GM23338 (cell line): ENCODE results near the gene AGAP1. TPM values are rescaled to one million over a fixed set of nuclear protein-coding genes. Genes with fewer than 3 reads are reported as not detected.
A peak's percentile ranks its signal among the peaks of the same experiment; 100 is the strongest.

Source experiments
- ATAC-seq: fragments of 200-7000 bp; cut with Tn5 transposase; 3 replicates; pipeline ENCODE4 v1.9.1; 2020
- DNase-seq: peaks from one replicate; pipeline ENCODE4 v3.0.0-alpha.2; 2015; ENCODE audit warnings: low spot score
- H2AFZ ChIP-seq: fragments of 200-600 bp; sonication (generic); 2 replicates; pipeline ENCODE4 v1.8.0; 2016; ENCODE audit warnings: antibody characterized with exemption, mild to moderate bottlenecking, moderate library complexity
- H3F3A ChIP-seq: fragments of 200-600 bp; sonication (generic); replicated peaks from 2 replicates; pipeline ENCODE4 v1.8.0; 2017; ENCODE audit warnings: antibody characterized with exemption, mixed run types, low read depth
- H3K27ac ChIP-seq: fragments of 200-600 bp; sonication (generic); 2 replicates; pipeline ENCODE4 v1.6.1; 2016; ENCODE audit warnings: low read depth
- H3K27me3 ChIP-seq: fragments of 200-600 bp; sonication (generic); 2 replicates; pipeline ENCODE4 v1.8.0; 2016; ENCODE audit warnings: mild to moderate bottlenecking, mixed run types, moderate library complexity; ENCODE audit not compliant: insufficient read depth
- H3K36me3 ChIP-seq: fragments of 200-600 bp; sonication (generic); 2 replicates; pipeline ENCODE4 v1.8.0; 2016; ENCODE audit warnings: mild to moderate bottlenecking; ENCODE audit not compliant: insufficient read depth
- H3K4me1 ChIP-seq: fragments of 200-600 bp; sonication (generic); 2 replicates; pipeline ENCODE4 v1.8.0; 2016; ENCODE audit warnings: mild to moderate bottlenecking, moderate library complexity; ENCODE audit not compliant: insufficient read depth
- H3K4me2 ChIP-seq: fragments of 200-600 bp; sonication (generic); 2 replicates; pipeline ENCODE4 v1.7.1; 2017; ENCODE audit warnings: mixed run types
- H3K4me3 ChIP-seq: fragments of 200-600 bp; sonication (generic); 2 replicates; pipeline ENCODE4 v1.6.1; 2016; ENCODE audit warnings: mixed run types
- H3K79me2 ChIP-seq: fragments of 200-600 bp; sonication (generic); replicated peaks from 2 replicates; pipeline ENCODE4 v1.8.0; 2017; ENCODE audit warnings: mild to moderate bottlenecking; ENCODE audit not compliant: insufficient read depth
- H3K9me2 ChIP-seq: fragments of 200-600 bp; sonication (generic); 2 replicates; pipeline ENCODE4 v1.8.0; 2017; ENCODE audit not compliant: insufficient read depth
- H4K20me1 ChIP-seq: fragments of 200-600 bp; sonication (generic); replicated peaks from 2 replicates; pipeline ENCODE4 v1.8.0; 2017; ENCODE audit warnings: mild to moderate bottlenecking; ENCODE audit not compliant: insufficient read depth
- H3K27ac Mint-ChIP-seq: 2 replicates; pipeline ENCODE4 v1.8.0; 2020; ENCODE audit warnings: inconsistent platforms, mild to moderate bottlenecking, moderate library complexity, mixed read lengths
- H3K27me3 Mint-ChIP-seq: 3 replicates; pipeline ENCODE4 v1.8.0; 2022; ENCODE audit warnings: low read depth, mild to moderate bottlenecking, moderate library complexity, mixed read lengths, inconsistent platforms; ENCODE audit not compliant: insufficient read depth, poor library complexity
- H3K36me3 Mint-ChIP-seq: 3 replicates; pipeline ENCODE4 v1.8.0; 2021; ENCODE audit warnings: low read depth, mild to moderate bottlenecking, inconsistent platforms, moderate library complexity, mixed read lengths
- H3K4me1 Mint-ChIP-seq: 3 replicates; pipeline ENCODE4 v1.8.0; 2020; ENCODE audit warnings: mild to moderate bottlenecking, inconsistent platforms, mixed read lengths
- H3K4me3 Mint-ChIP-seq: 3 replicates; pipeline ENCODE4 v1.8.0; 2021; ENCODE audit warnings: moderate library complexity, mild to moderate bottlenecking, inconsistent platforms, mixed read lengths
- H3K9me3 Mint-ChIP-seq: 3 replicates; pipeline ENCODE4 v1.8.0; 2020; ENCODE audit warnings: moderate library complexity, mild to moderate bottlenecking, inconsistent platforms, mixed read lengths
- EZH2phosphoT487 ChIP-seq: fragments of 200-600 bp; sonication (generic); IDR thresholded peaks from one replicate; pipeline ENCODE4 v1.8.1; 2018; ENCODE audit warnings: antibody characterized with exemption; ENCODE audit not compliant: unreplicated experiment
- JUNB ChIP-seq: IDR thresholded peaks from one replicate; pipeline ENCODE4 v1.6.1; 2016; ENCODE audit warnings: antibody characterized with exemption; ENCODE audit not compliant: unreplicated experiment
- ZNF114 ChIP-seq: fragments of 250-450 bp; sonication (Bioruptor Pico); IDR thresholded peaks from 2 replicates; pipeline ENCODE4 v1.5.0; 2020; ENCODE audit warnings: mild to moderate bottlenecking, moderate library complexity
- ZNF331 ChIP-seq: fragments of 250-450 bp; sonication (Bioruptor Pico); IDR thresholded peaks from 2 replicates; pipeline ENCODE4 v1.5.0; 2020; ENCODE audit warnings: low read depth, mild to moderate bottlenecking, moderate library complexity
- polyA plus RNA-seq: library from polyadenylated mRNA; unstranded; fragments of >200 nt; fragmentation: Nextera tagmentation; extraction: Ambion mirVana; gene quantifications from 2 replicates; pipeline ENCODE4 v1.2.1, GENCODE V29; 2016
- total RNA-seq: library from RNA; depleted of rRNA; stranded (reverse); fragments of >200 nt; shearing (Covaris generic); gene quantifications from 2 replicates; pipeline ENCODE4 v1.2.3, GENCODE V29; 2014
- TF ChIP-seq, protein P1 (sequence below): fragments of 250-450 bp; sonication (Bioruptor Pico); IDR thresholded peaks from 2 replicates; pipeline ENCODE4 v1.5.0; 2020; ENCODE audit warnings: mild to moderate bottlenecking, moderate library complexity
- TF ChIP-seq, protein P2 (sequence below): IDR thresholded peaks from 2 replicates; pipeline ENCODE4 v1.6.1; 2016; ENCODE audit warnings: antibody characterized with exemption

Gene AGAP1
- total and polyA plus RNA-seq, 2 experiments from 2014 or later, result 13.3 to 27.9 TPM

DNA sequence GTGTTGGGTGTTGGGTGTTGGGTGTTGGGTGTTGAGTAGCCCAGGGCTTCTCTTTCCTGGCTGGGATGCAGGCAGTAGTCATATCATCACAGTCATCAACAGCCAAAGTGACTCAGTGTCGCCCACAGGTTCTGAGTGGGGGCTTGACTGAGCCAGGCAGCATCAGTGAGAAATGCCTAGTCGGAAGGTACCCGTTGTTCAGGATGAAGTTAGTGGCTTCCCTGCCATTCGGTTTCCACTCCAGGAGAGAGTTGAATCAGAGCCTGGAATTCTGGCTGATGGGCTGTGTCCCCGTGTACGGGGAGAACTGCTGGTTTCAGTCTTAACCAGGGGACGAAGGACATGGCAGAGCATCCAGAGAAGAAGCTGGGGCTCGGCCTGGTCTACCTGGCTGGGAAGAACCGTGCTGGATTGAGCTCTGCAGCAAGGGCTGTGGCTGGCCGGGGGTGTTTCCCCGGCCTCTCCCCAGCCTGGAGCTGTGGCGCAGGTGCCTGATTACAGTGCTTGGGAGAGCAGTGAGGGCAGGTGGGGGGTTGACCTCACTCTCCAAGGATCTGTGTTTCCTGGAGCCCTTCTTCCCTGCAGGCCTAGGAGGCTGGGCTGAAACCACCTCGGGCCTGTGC lies 49.4 kb downstream of the AGAP1 start:
- 0 out of 2 replicates have a peak, but pooled peaks cover 3% of the 10 kb centered on the region for H3F3A ChIP-seq
- H2AFZ ChIP-seq, result no peak overlapping the region
- Mint-ChIP-seq H3K9me3 (no peaks in the 10 kb centered on the region), H3K27ac (peak overlapping the region; percentile 75; the same call in 1 of the 2 replicates), H3K36me3 (no peaks in the 10 kb centered on the region), H3K27me3 (peaks cover 10% of the 10 kb centered on the region), H3K4me3 (no peak overlapping the region), H3K4me1 (peaks cover 59% of the 10 kb centered on the region)
- TF ChIP-seq ZNF114 (CRISPR knock-in tag) (no peak), JUNB (no peak), EZH2phosphoT487 (no peak), ZNF331 (CRISPR knock-in tag) (no peak)
- TF ChIP-seq, protein P1, sequence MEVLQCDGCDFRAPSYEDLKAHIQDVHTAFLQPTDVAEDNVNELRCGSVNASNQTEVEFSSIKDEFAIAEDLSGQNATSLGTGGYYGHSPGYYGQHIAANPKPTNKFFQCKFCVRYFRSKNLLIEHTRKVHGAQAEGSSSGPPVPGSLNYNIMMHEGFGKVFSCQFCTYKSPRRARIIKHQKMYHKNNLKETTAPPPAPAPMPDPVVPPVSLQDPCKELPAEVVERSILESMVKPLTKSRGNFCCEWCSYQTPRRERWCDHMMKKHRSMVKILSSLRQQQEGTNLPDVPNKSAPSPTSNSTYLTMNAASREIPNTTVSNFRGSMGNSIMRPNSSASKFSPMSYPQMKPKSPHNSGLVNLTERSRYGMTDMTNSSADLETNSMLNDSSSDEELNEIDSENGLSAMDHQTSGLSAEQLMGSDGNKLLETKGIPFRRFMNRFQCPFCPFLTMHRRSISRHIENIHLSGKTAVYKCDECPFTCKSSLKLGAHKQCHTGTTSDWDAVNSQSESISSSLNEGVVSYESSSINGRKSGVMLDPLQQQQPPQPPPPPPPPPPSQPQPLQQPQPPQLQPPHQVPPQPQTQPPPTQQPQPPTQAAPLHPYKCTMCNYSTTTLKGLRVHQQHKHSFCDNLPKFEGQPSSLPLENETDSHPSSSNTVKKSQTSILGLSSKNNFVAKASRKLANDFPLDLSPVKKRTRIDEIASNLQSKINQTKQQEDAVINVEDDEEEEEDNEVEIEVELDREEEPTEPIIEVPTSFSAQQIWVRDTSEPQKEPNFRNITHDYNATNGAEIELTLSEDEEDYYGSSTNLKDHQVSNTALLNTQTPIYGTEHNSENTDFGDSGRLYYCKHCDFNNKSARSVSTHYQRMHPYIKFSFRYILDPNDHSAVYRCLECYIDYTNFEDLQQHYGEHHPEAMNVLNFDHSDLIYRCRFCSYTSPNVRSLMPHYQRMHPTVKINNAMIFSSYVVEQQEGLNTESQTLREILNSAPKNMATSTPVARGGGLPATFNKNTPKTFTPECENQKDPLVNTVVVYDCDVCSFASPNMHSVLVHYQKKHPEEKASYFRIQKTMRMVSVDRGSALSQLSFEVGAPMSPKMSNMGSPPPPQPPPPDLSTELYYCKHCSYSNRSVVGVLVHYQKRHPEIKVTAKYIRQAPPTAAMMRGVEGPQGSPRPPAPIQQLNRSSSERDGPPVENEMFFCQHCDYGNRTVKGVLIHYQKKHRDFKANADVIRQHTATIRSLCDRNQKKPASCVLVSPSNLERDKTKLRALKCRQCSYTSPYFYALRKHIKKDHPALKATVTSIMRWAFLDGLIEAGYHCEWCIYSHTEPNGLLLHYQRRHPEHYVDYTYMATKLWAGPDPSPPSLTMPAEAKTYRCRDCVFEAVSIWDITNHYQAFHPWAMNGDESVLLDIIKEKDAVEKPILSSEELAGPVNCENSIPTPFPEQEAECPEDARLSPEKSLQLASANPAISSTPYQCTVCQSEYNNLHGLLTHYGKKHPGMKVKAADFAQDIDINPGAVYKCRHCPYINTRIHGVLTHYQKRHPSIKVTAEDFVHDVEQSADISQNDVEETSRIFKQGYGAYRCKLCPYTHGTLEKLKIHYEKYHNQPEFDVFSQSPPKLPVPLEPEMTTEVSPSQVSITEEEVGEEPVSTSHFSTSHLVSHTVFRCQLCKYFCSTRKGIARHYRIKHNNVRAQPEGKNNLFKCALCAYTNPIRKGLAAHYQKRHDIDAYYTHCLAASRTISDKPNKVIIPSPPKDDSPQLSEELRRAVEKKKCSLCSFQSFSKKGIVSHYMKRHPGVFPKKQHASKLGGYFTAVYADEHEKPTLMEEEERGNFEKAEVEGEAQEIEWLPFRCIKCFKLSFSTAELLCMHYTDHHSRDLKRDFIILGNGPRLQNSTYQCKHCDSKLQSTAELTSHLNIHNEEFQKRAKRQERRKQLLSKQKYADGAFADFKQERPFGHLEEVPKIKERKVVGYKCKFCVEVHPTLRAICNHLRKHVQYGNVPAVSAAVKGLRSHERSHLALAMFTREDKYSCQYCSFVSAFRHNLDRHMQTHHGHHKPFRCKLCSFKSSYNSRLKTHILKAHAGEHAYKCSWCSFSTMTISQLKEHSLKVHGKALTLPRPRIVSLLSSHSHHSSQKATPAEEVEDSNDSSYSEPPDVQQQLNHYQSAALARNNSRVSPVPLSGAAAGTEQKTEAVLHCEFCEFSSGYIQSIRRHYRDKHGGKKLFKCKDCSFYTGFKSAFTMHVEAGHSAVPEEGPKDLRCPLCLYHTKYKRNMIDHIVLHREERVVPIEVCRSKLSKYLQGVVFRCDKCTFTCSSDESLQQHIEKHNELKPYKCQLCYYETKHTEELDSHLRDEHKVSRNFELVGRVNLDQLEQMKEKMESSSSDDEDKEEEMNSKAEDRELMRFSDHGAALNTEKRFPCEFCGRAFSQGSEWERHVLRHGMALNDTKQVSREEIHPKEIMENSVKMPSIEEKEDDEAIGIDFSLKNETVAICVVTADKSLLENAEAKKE (CRISPR knock-in tag), result no peak
- TF ChIP-seq, protein P2, sequence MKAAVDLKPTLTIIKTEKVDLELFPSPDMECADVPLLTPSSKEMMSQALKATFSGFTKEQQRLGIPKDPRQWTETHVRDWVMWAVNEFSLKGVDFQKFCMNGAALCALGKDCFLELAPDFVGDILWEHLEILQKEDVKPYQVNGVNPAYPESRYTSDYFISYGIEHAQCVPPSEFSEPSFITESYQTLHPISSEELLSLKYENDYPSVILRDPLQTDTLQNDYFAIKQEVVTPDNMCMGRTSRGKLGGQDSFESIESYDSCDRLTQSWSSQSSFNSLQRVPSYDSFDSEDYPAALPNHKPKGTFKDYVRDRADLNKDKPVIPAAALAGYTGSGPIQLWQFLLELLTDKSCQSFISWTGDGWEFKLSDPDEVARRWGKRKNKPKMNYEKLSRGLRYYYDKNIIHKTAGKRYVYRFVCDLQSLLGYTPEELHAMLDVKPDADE, result no peak
- DNase-seq (peak; percentile 23), ATAC-seq (peak; percentile 38)
- peaks cover 3% of the 10 kb centered on the region for H4K20me1 ChIP-seq
- H3K27ac ChIP-seq, result peak overlapping the region; percentile 87
- peaks cover 94% of the 10 kb centered on the region for H3K79me2 ChIP-seq
- H3K4me1 ChIP-seq, result peaks cover 41% of the 10 kb centered on the region
- H3K4me3 ChIP-seq, result no peak overlapping the region; the same call in 1 of the 2 replicates
- no peaks in the 10 kb centered on the region for H3K9me2 ChIP-seq
- H3K36me3 ChIP-seq, result no peaks in the 10 kb centered on the region
- no peaks in the 10 kb centered on the region for H3K27me3 ChIP-seq
- H3K4me2 ChIP-seq, result peak overlapping the region; percentile 65
